GM10248 (cell line): ENCODE measurements around the gene GAPDHS.

Experiments used
- CTCF ChIA-PET: fragments of 300-600 bp; sonication (Branson Sonifier 250); formaldehyde crosslinking; extraction: SDS; loops from one replicate; lab custom pipeline; 2021; ENCODE audit warnings: antibody characterized with exemption; lab: Yijun Ruan, JAX
- POLR2A ChIA-PET: fragments of 350-650 bp; sonication (Branson Sonifier 250); formaldehyde crosslinking; extraction: SDS; loops from one replicate; lab custom pipeline; 2020; ENCODE audit warnings: antibody characterized with exemption; lab: Yijun Ruan, JAX
- DNase-seq: peaks from one replicate; pipeline ENCODE4 v3.0.0; 2012; ENCODE audit errors: extremely low spot score
- CTCF ChIP-seq: IDR thresholded peaks from 2 replicates; pipeline ENCODE4 v1.5.1; 2012; ENCODE audit warnings: mild to moderate bottlenecking, low read depth; ENCODE audit errors: extremely low read depth, missing control alignments, control extremely low read depth

Gene GAPDHS

GRCh38 chr19:35509018-35509652, 24.1 kb upstream of the GAPDHS start:
- ChIA-PET POLR2A (interaction anchor here (0.6 to 1.3 kb wide), 2 partner anchors 153 to 156 kb away, joined by 4 read pairs; no protein-coding TSS in a partner anchor), CTCF (interaction anchor here (0.8 to 8.1 kb wide), 27 partner anchors 11 to 240 kb away, joined by 3 to 126 read pairs (median 5); partner anchors contain the start of genes FFAR2 and USF2)
- no peak for TF ChIP-seq CTCF
- peak; percentile 83 for DNase-seq

GRCh38 chr19:35509861-35510625, 23.2 kb upstream of the GAPDHS start:
- CTCF ChIA-PET = interaction anchor here (0.9 to 8.1 kb wide), 51 partner anchors 8 to 368 kb away, joined by 3 to 126 read pairs (median 5); partner anchors contain the start of genes FFAR1, FFAR2, FXYD7 and USF2
- DNase-seq = peak; percentile 93
- POLR2A ChIA-PET = interaction anchor here (0.6 to 1.3 kb wide), 3 partner anchors 19 to 157 kb away, joined by 3 to 4 read pairs (median 4); no protein-coding TSS in a partner anchor
- TF ChIP-seq CTCF = peak; percentile 94

- CTCF ChIA-PET = interaction anchor here (0.9 to 8.1 kb wide), 45 partner anchors 9 to 369 kb away, joined by 3 to 126 read pairs (median 5); partner anchors contain the start of genes FFAR1, FXYD7 and USF2
- POLR2A ChIA-PET = interaction anchor here (0.7 to 1.3 kb wide), 2 partner anchors 20 to 157 kb away, joined by 3 to 4 read pairs; no protein-coding TSS in a partner anchor
- TF ChIP-seq CTCF = no peak
- DNase-seq = no peak
Observed at GRCh38 chr19:35510626-35510964, 22.7 kb upstream of the GAPDHS start.

- no peak for DNase-seq
- TF ChIP-seq CTCF = no peak
- ChIA-PET CTCF (interaction anchor here (1.1 to 8.1 kb wide), 21 partner anchors 9 to 247 kb away, joined by 3 to 126 read pairs (median 10); no protein-coding TSS in a partner anchor), POLR2A (no interaction called here)
Observed at GRCh38 chr19:35511337-35511736, 21.9 kb upstream of the GAPDHS start.

GRCh38 chr19:35512831-35513627, 20.2 kb upstream of the GAPDHS start:
- ChIA-PET CTCF (interaction anchor here (1.2 kb wide), 1 partner anchor 18 kb away, joined by 4 read pairs; no protein-coding TSS in a partner anchor), POLR2A (no interaction called here)
- no peak for TF ChIP-seq CTCF
- DNase-seq = no peak
